Mucosa of stomach (tissue), 1 donor: ENCODE measurements around the gene TSPAN33.
A peak's percentile ranks its signal among the peaks of the same experiment; 100 is the strongest.

Experiments
- H3K27me3 ChIP-seq: one replicate; pipeline ENCODE4 v1.7.0; 2013; ENCODE audit warnings: mild to moderate bottlenecking, low read length; ENCODE audit not compliant: control insufficient read depth, insufficient read depth
- H3K36me3 ChIP-seq: one replicate; pipeline ENCODE4 v1.7.0; 2013; ENCODE audit warnings: low read length; ENCODE audit not compliant: control insufficient read depth, insufficient read depth
- H3K4me1 ChIP-seq: one replicate; pipeline ENCODE4 v1.7.0; 2013; ENCODE audit warnings: mild to moderate bottlenecking, low read length; ENCODE audit not compliant: control insufficient read depth, insufficient read depth
- H3K4me3 ChIP-seq: one replicate; pipeline ENCODE4 v1.7.0; 2013; ENCODE audit warnings: low read length
- H3K9ac ChIP-seq: one replicate; pipeline ENCODE4 v1.7.0; 2013; ENCODE audit warnings: mild to moderate bottlenecking, low read length, moderate library complexity
- H3K9me3 ChIP-seq: one replicate; pipeline ENCODE4 v1.7.0; 2013; ENCODE audit warnings: mild to moderate bottlenecking, low read length, moderate library complexity; ENCODE audit not compliant: control insufficient read depth
- donor health status: Pancreatic carcinoma.

Gene TSPAN33, protein sequence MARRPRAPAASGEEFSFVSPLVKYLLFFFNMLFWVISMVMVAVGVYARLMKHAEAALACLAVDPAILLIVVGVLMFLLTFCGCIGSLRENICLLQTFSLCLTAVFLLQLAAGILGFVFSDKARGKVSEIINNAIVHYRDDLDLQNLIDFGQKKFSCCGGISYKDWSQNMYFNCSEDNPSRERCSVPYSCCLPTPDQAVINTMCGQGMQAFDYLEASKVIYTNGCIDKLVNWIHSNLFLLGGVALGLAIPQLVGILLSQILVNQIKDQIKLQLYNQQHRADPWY

DNA sequence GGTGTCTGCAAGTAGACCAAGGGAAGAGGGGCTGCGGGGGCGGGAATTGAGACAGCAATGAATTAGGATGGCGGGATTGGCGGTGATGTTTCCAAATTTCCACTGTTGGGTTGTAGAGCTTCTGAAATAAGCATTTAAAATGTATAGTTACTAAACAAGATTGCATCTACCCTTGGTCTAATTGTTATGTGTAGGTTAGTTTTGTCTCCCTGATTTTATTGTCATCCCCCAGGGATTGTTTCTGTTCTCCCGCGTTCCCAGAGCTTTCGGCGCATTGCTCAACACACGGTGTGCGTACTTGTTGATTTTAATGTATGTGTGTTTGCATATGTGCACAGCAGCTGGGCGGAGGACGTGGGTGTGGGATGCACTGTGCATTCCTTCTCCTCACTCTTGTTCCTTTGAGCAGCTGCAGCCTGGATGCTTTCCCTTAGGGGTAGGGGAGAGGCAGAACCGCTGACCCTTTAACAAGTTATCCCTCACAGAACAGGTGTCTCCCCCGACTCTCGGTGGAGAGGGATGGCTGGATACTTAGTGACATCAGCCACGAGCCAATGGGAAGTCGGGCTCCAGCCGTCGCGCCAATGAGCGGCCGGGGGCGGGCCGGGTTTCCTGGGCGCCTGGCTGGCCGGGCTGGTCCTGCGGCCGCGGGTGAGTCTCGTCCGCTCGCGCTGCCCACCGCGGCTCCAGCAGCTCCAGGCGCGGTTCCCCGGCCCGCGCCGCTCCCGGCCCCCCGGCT is at the start of gene TSPAN33:
TSPAN33 (plus strand) TSS at position 613 of the 739 bp plus-strand sequence. CDS start 274 bp downstream, outside the sequence.
- peak within 1 kb of the TSS; percentile 57 for H3K9ac ChIP-seq
- peaks cover 7% of the 10 kb centered on the region for H3K4me1 ChIP-seq
- peaks cover 20% of the 10 kb centered on the region for H3K27me3 ChIP-seq
- H3K36me3 ChIP-seq: no peaks in the 10 kb centered on the region
- peak within 1 kb of the TSS; percentile 20 for H3K4me3 ChIP-seq
- H3K9me3 ChIP-seq: no peaks in the 10 kb centered on the region

DNA sequence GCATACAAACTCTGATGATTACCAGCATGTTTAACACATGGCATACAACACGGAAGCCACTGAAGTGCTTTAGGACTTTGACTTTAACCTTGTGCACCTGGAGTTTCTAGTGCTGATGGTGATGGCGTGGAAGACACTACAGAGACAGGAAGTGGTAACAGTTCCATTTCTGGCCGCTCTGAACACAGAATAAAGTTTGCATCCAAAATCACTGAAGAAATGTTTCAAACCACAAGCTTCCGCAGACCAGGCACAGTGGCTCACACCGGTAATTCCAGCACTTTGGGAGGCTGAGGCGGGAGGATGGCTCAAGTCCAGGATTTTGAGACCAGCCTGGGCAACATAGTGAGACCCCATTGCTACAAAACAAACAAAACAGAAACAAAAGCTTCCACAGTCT is 49.2 kb upstream of the TSPAN33 start:
- no peaks in the 10 kb centered on the region for H3K9me3 ChIP-seq
- H3K36me3 ChIP-seq: no peaks in the 10 kb centered on the region
- H3K4me1 ChIP-seq: no peaks in the 10 kb centered on the region
- H3K27me3 ChIP-seq: peaks cover 3% of the 10 kb centered on the region
- H3K4me3 ChIP-seq: no peak overlapping the region
- H3K9ac ChIP-seq: no peak overlapping the region

DNA sequence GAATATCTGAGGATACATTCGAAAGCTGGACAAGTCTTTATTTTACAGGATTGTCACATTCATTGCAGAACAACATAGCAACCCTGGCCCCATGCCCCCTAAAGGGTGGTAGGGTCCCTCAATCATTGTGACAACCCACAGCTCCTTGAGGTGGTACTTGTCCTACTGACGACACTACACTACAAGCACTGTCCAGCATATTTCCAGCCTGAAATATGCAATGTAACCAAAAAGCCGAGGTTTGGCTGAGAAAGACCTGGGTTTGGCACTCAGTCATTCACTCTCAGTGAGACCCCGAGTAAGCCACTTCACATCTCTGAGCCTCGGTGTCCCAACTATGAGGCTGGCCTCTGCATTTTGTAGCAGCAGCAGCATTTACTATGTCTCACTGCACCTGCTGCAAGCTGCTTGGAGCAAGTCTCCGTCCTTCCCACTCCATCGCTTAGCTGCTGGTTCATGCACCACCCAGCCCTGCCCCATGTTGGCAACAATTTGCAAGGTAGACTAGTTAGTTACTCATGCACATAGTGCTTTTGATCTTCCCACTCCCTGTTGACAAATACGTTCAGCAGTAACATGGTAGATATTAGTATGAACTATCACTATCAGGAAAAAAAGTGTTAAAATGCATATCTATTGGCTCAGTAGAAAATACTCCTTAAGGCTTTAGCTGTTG is 46.0 kb upstream of the TSPAN33 start:
- Histone ChIP-seq H3K27me3 (peaks cover 3% of the 10 kb centered on the region), H3K36me3 (no peaks in the 10 kb centered on the region), H3K9ac (no peak overlapping the region), H3K9me3 (no peaks in the 10 kb centered on the region), H3K4me3 (no peak overlapping the region), H3K4me1 (no peaks in the 10 kb centered on the region)

DNA sequence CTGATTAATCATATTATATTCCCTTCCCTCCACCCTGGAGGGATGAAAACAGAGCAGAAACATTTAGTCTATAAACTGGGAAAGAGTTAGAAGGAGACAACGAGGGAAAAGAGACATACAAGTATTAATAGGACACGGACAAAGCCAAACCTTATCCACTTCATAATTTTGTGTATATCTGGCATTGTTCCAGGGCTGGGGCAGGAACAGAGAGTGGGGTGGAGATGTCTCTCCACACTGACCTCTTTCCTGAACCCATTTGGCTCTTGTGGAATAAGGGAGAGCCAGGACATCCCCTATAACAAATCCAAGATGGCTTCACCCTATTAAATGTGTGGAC is 43.7 kb upstream of the TSPAN33 start:
- H3K27me3 ChIP-seq: peaks cover 3% of the 10 kb centered on the region
- no peaks in the 10 kb centered on the region for H3K4me1 ChIP-seq
- H3K4me3 ChIP-seq: no peak overlapping the region
- H3K9ac ChIP-seq: no peak overlapping the region
- H3K36me3 ChIP-seq: no peaks in the 10 kb centered on the region
- H3K9me3 ChIP-seq: no peaks in the 10 kb centered on the region

DNA sequence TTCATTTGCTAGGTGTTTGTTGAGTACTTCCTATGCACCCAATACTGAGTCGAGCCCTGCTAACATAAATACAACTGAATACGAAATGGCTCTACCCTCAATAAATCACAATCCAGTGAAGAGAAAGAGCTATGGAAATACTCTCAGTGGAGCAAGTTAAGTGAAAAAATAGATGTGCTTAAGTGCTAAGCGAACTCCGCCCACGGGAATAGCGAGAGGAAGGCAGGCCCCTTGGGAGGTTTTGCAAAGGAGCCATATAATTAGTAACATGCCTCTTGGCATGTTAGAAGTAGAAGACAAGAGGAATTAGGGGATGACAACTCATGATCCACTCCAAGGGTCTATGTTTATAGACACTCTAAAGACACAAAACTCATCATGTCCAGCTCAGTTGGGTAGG is 42.8 kb upstream of the TSPAN33 start:
- H3K9ac ChIP-seq: no peak overlapping the region
- H3K9me3 ChIP-seq: no peaks in the 10 kb centered on the region
- no peaks in the 10 kb centered on the region for H3K36me3 ChIP-seq
- no peaks in the 10 kb centered on the region for H3K27me3 ChIP-seq
- H3K4me3 ChIP-seq: no peak overlapping the region
- no peaks in the 10 kb centered on the region for H3K4me1 ChIP-seq

DNA sequence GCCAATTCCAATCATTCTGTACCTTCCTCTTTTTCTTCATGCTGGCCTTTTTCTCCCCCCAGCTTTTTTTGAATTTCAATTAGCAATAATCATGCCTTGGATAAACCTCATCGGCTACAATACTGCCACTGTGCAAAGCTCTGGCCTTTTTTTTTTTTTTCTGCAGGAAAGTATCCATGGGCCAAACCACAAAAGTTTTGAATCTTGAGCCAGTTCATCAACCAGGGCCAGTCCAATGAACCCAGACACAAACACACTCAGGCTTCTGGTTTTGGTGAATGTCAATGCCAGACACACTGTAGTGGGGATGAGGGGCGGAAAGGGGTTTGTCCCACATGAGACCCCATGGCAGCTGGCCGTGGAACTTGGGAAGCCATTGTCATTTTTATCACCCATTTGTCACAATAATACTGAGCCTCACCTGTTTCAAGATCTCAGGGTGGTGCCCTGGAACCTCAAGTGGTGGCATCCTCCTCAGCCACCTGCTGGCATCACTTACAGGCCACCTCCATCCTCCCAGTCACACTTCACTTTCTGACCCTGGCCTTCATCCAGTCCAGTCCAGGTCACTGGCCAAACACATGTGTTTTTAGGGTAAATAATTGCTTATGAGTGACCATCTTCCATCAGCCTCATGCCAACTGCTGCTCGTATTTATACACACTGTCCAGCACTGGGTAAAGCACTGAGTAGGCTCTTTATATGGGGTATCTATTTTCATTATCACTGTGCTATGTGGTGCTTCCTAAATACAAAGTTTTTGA is 40.8 kb upstream of the TSPAN33 start:
- no peak overlapping the region for H3K4me3 ChIP-seq
- no peaks in the 10 kb centered on the region for H3K9me3 ChIP-seq
- no peak overlapping the region for H3K9ac ChIP-seq
- H3K4me1 ChIP-seq: no peaks in the 10 kb centered on the region
- no peaks in the 10 kb centered on the region for H3K36me3 ChIP-seq
- H3K27me3 ChIP-seq: no peaks in the 10 kb centered on the region

DNA sequence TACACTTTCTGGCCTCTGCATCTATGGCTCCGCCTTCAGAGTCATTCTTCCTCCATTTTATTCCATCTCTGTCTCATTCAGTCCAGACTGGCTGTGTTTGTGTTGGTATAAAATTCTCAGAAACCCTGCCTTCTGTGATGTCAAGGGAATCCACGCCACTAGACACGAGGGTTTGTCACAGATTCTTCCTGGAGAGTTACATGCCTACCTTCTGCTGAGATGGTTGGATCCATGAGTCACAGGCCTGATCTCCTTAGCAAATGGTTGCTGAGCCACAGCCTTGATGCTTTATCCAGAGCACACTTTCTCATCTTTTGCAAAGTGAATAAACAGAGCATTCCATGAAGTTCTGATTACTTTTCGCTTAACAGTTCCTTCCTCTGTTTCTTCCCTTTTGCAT is 35.9 kb upstream of the TSPAN33 start:
- H3K9me3 ChIP-seq: no peaks in the 10 kb centered on the region

DNA sequence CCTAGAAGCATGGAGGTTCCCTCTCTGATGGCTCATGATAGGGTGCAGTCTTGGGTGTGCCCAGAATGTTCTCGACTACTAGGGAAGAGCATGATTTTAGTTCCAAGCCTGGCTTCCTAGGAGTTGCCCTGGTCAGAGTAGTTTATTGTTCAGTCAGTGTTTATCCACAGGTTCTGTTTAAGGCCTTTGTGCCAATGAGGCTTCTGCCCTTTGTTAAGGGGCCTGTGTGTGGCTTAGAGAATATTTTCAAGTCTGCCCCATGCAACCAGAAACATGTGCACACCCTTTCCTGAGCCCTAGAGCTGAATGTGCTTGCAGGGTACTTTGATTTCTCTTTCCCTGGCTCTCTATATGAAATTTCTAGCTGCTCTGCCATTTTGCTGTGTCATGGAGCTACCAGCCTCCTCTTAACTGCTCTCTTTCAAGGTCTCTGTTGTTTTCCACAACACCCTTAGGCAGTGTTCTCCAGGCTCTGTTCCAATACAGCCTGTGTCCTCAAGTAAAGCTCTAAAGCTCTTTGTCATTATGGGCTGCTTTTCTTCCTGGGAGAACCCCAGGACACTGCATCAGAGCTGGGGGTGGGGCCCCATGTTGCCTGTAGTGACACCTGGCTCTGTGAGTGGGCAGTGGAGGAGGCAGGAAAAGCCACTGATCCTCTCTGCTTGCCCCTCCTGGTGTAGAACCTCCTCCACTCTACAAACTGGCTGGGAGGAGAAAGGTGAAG is 34.1 kb upstream of the TSPAN33 start:
- H3K4me3 ChIP-seq: no peak overlapping the region
- no peaks in the 10 kb centered on the region for H3K36me3 ChIP-seq
- no peaks in the 10 kb centered on the region for H3K9me3 ChIP-seq
- no peaks in the 10 kb centered on the region for H3K27me3 ChIP-seq
- no peaks in the 10 kb centered on the region for H3K4me1 ChIP-seq
- H3K9ac ChIP-seq: no peak overlapping the region

More for the DNA sequence above, 35.9 kb upstream of the TSPAN33 start:
- Histone ChIP-seq H3K9ac (no peak overlapping the region), H3K27me3 (no peaks in the 10 kb centered on the region), H3K36me3 (no peaks in the 10 kb centered on the region), H3K4me3 (no peak overlapping the region), H3K4me1 (no peaks in the 10 kb centered on the region)

DNA sequence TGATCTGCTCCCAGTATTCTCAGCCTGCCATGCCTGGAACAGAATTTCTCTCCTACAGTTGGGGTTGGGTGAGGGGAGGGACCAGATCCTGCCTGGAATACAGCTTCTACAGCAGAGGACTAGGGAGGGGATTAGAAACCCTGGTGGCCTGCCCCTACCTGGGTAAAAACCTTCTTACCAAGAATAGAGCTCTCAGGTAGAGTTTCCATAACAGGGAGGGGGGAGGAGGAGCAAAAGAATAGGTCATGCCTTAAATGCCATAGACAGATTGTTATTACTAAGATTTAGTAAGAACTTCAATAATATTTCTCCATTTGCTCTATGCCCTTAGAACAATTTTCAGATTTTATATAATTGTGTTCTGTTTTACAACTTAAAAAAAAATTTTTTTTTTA is 33.5 kb upstream of the TSPAN33 start:
- no peaks in the 10 kb centered on the region for H3K9me3 ChIP-seq
- H3K4me1 ChIP-seq: no peaks in the 10 kb centered on the region
- H3K36me3 ChIP-seq: no peaks in the 10 kb centered on the region
- no peak overlapping the region for H3K9ac ChIP-seq
- H3K27me3 ChIP-seq: no peaks in the 10 kb centered on the region
- no peak overlapping the region for H3K4me3 ChIP-seq

DNA sequence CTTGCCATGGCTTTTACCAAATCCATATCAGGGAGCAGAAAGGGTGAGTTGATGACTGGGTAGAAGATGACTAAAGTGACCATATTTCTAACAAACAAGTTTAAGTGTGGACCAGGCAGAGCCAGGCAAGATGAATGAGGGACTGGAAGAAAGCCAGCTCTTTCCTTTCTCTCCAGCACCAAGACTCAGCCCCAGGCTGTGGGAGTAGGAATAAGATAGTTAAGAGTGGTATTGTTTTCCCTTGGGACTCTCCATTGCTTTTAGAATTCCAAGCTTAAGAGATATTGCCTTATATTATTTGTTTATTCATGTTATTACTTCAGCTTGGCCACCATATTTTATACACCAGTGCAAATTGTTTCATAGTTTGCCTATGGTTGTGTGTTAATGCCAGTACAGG is 28.8 kb upstream of the TSPAN33 start:
- Histone ChIP-seq H3K9ac (no peak overlapping the region), H3K27me3 (no peaks in the 10 kb centered on the region), H3K36me3 (no peaks in the 10 kb centered on the region), H3K4me1 (no peaks in the 10 kb centered on the region), H3K4me3 (no peak overlapping the region), H3K9me3 (no peaks in the 10 kb centered on the region)

DNA sequence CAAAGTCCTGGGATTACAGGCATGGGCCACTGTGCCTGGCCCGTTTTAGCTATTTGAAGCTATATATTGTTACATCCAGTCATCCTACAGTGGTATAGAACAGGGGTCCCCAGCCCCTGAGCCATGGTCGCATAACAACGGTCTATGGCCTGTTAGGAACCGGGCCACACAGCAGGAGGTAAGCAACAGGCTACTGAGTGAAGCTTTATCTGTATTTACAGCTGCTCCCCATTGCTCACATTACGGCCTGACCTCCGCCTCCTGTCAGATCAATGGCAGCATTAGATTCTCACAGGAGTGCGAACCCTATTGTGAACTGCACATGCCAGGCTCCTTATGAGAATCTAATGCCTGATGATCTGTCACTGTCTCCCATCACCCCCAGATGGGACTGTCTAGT is 26.3 kb upstream of the TSPAN33 start:
- H3K36me3 ChIP-seq: no peaks in the 10 kb centered on the region
- H3K4me1 ChIP-seq: no peaks in the 10 kb centered on the region

More for the DNA sequence above, 26.3 kb upstream of the TSPAN33 start:
- H3K27me3 ChIP-seq: no peaks in the 10 kb centered on the region
- H3K4me3 ChIP-seq: no peak overlapping the region
- no peak overlapping the region for H3K9ac ChIP-seq
- no peaks in the 10 kb centered on the region for H3K9me3 ChIP-seq
